ENCODE results near the gene UMPS.

GRCh38 chr3:124682263-124682662 lies 48.0 kb upstream of the UMPS start:
- TF ChIP-seq CTCF (IDR thresholded peaks at IDR 0.05), result no peak
- TF ChIP-seq EZH2 (IDR thresholded peaks at IDR 0.05; ENCODE audit: borderline replicate concordance, insufficient read depth, low read depth, low read length, poor library complexity, severe bottlenecking), result no peak
